Activated B cell treated with CpG ODN at 0.5 μM for 24 hours (primary cell): ENCODE measurements around the gene CPT2. TPM values are rescaled to one million over a fixed set of nuclear protein-coding genes. Genes with fewer than 3 reads are reported as not detected.

Source experiments
- ATAC-seq: fragments of 200-7000 bp; cut with Tn5 transposase; one replicate; pipeline ENCODE4 v1.10.0; 2021; ENCODE audit warnings: low read depth, mild to moderate bottlenecking, moderate library complexity
- CTCF ChIA-PET: fragments of 350-600 bp; sonication (Branson Sonifier 250); formaldehyde crosslinking; loops from one replicate; lab custom pipeline; 2021; ENCODE audit warnings: antibody characterized with exemption; lab: Charles Lee
- POLR2A ChIA-PET: fragments of 350-600 bp; sonication (Branson Sonifier 250); formaldehyde crosslinking; loops from one replicate; lab custom pipeline; 2021; ENCODE audit warnings: antibody characterized with exemption; lab: Charles Lee
- DNase-seq: peaks from one replicate; pipeline ENCODE4 v3.0.0; 2022
- H3K27ac Mint-ChIP-seq: one replicate; pipeline ENCODE4 v1.8.0; 2020; ENCODE audit warnings: mixed read lengths
- H3K27me3 Mint-ChIP-seq: one replicate; pipeline ENCODE4 v1.8.0; 2021; ENCODE audit warnings: mixed read lengths
- H3K36me3 Mint-ChIP-seq: one replicate; pipeline ENCODE4 v1.8.0; 2021; ENCODE audit warnings: low read depth, mixed read lengths
- H3K4me1 Mint-ChIP-seq: one replicate; pipeline ENCODE4 v1.8.0; 2021; ENCODE audit warnings: mixed read lengths
- H3K4me3 Mint-ChIP-seq: one replicate; pipeline ENCODE4 v1.8.0; 2020; ENCODE audit warnings: mild to moderate bottlenecking, mixed read lengths
- H3K9me3 Mint-ChIP-seq: one replicate; pipeline ENCODE4 v1.8.0; 2020; ENCODE audit warnings: mixed read lengths
- intact Hi-C: fragments of 100-400 bp; cut with micrococcal nuclease; formaldehyde crosslinking; loops from one replicate; pipeline ENCODE4 v1.15.1; 2024
- total RNA-seq: library from RNA; stranded (reverse); gene quantifications from 2 replicates; pipeline ENCODE4 v1.2.3, GENCODE V29; 2022
- TF ChIP-seq, protein P1 (sequence below): fragments of 200-600 bp; IDR thresholded peaks from one replicate; pipeline ENCODE4 v1.8.0; 2022; ENCODE audit warnings: antibody characterized with exemption, mild to moderate bottlenecking

Gene CPT2
- total RNA-seq, 1 donor from 2014 or later, result 15.7 TPM

DNA sequence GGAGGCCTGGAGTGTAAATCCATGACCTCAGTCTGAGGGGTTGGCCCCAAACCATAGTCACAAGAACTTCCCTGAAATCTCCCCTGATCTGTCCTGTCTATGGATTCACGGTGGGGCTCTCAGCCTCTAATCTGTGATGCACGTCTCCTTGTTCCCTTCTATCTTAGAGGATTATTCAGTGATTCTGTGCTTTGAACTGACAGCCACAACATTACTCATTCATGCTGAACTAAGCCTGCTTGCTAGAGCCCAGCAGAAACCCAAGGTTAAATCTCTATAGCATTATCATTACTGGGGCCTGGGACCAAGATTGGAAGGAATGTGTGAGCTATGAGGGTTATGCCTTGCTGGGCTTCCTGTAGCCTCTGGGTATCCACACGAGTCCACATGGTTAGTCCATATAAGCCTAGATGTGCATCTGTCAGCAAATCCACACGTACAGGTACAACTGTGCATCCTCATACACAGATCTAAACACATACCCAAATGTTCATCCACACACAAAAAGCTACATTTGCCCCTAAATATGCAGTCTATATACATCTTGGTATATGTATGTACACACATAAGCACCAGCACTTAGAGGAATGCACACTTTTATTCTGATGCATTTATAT is 64.1 kb downstream of the CPT2 start:
- Mint-ChIP-seq H3K36me3 (peaks cover 44% of the 10 kb centered on the region), H3K4me3 (no peak overlapping the region), H3K27ac (no peak overlapping the region), H3K9me3 (no peaks in the 10 kb centered on the region), H3K4me1 (peaks cover 13% of the 10 kb centered on the region), H3K27me3 (no peaks in the 10 kb centered on the region)
- ChIA-PET CTCF (no interaction called here), POLR2A (no interaction called here)
- no peak for ATAC-seq
- intact Hi-C loops, result no loop called here
- no peak for DNase-seq
- TF ChIP-seq, protein P1, sequence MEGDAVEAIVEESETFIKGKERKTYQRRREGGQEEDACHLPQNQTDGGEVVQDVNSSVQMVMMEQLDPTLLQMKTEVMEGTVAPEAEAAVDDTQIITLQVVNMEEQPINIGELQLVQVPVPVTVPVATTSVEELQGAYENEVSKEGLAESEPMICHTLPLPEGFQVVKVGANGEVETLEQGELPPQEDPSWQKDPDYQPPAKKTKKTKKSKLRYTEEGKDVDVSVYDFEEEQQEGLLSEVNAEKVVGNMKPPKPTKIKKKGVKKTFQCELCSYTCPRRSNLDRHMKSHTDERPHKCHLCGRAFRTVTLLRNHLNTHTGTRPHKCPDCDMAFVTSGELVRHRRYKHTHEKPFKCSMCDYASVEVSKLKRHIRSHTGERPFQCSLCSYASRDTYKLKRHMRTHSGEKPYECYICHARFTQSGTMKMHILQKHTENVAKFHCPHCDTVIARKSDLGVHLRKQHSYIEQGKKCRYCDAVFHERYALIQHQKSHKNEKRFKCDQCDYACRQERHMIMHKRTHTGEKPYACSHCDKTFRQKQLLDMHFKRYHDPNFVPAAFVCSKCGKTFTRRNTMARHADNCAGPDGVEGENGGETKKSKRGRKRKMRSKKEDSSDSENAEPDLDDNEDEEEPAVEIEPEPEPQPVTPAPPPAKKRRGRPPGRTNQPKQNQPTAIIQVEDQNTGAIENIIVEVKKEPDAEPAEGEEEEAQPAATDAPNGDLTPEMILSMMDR, result no peak

DNA sequence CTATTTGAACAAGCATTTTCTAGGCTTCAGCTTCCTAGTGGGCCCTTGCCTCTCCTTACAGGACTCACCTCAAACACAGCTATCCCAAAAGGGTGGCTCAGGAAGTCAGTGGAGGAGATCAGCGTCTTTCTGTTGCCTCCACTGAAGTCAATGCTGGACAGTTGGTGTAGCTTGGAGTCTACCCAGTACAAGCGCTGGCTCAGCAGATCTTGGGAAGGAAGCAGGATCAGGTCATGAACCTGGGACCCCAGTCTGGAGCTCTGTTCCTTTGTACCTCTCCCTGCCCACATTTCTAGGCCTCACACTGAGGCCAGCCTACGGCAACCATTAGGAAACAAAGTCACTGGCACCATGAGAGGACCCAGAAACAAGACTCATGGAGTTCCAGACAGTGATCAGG is 65.4 kb downstream of the CPT2 start:
- Mint-ChIP-seq H3K27me3 (no peaks in the 10 kb centered on the region), H3K27ac (no peak overlapping the region), H3K9me3 (no peaks in the 10 kb centered on the region), H3K36me3 (peaks cover 49% of the 10 kb centered on the region), H3K4me3 (no peak overlapping the region), H3K4me1 (peaks cover 13% of the 10 kb centered on the region)
- no peak for ATAC-seq
- ChIA-PET POLR2A (no interaction called here), CTCF (no interaction called here)
- TF ChIP-seq, protein P1, result no peak
- intact Hi-C loops, result no loop called here
- no peak for DNase-seq

Other genes with a start within 250 kb of the CPT2 start
- gene PODN, start 134.6 kb upstream of the CPT2 start, total RNA-seq, result not detected in 2 replicates
- gene SLC1A7, start 54.2 kb upstream of the CPT2 start, total RNA-seq, result not detected in 2 replicates
- gene CZIB, start 23.8 kb downstream of the CPT2 start, total RNA-seq, result 48.9 and 51.8 TPM in 2 replicates
- gene MAGOH, start 41.7 kb downstream of the CPT2 start, total RNA-seq, result 56.6 and 65.0 TPM in 2 replicates
- gene LRP8, start 131.2 kb downstream of the CPT2 start, total RNA-seq, result 25.1 and 40.6 TPM in 2 replicates